Effector memory CD4-positive, alpha-beta T cell (primary cell): ENCODE measurements around the gene DOCK4.

Source experiments
- DNase-seq, 3 donors: peaks; one replicate each; pipeline ENCODE4 v3.0.0-alpha.2; 2020
- H3K27ac ChIP-seq: 2 replicates; pipeline ENCODE4 v1.7.0; 2013; ENCODE audit warnings: mild to moderate bottlenecking, low read length, moderate library complexity; ENCODE audit not compliant: insufficient read depth, poor library complexity, severe bottlenecking
- H3K27me3 ChIP-seq: replicated peaks from 2 replicates; pipeline ENCODE4 v1.7.0; 2013; ENCODE audit warnings: mild to moderate bottlenecking, low read length; ENCODE audit not compliant: insufficient read depth, control insufficient read depth, poor library complexity, severe bottlenecking
- H3K36me3 ChIP-seq: 2 replicates; pipeline ENCODE4 v1.7.0; 2013; ENCODE audit warnings: mild to moderate bottlenecking, low read length, moderate library complexity; ENCODE audit not compliant: control insufficient read depth, insufficient read depth
- H3K4me1 ChIP-seq: 2 replicates; pipeline ENCODE4 v1.7.0; 2013; ENCODE audit warnings: low read length, mild to moderate bottlenecking; ENCODE audit not compliant: control insufficient read depth, insufficient read depth, poor library complexity, severe bottlenecking
- H3K4me3 ChIP-seq: 2 replicates; pipeline ENCODE4 v1.7.0; 2013; ENCODE audit warnings: low read length, low read depth, mild to moderate bottlenecking; ENCODE audit not compliant: insufficient read depth, poor library complexity, severe bottlenecking
- H3K9me3 ChIP-seq: 2 replicates; pipeline ENCODE4 v1.7.0; 2013; ENCODE audit warnings: mild to moderate bottlenecking, low read length, moderate library complexity; ENCODE audit not compliant: control insufficient read depth

The DOCK4 gene

GRCh38 chr7:112076324-112076723 is 129.9 kb downstream of the DOCK4 start:
- no peak overlapping the region for H3K27ac ChIP-seq
- peaks cover 5% of the 10 kb centered on the region for H3K4me1 ChIP-seq
- H3K4me3 ChIP-seq: no peak overlapping the region
- no peaks in the 10 kb centered on the region for H3K27me3 ChIP-seq
- H3K9me3 ChIP-seq: no peaks in the 10 kb centered on the region
- no peak for DNase-seq
- no peaks in the 10 kb centered on the region for H3K36me3 ChIP-seq

- no peak for DNase-seq
- Histone ChIP-seq H3K4me3 (no peak overlapping the region), H3K27me3 (no peaks in the 10 kb centered on the region), H3K27ac (no peak overlapping the region), H3K9me3 (no peaks in the 10 kb centered on the region), H3K4me1 (no peaks in the 10 kb centered on the region), H3K36me3 (no peaks in the 10 kb centered on the region)
Observed at GRCh38 chr7:112074464-112074863, 131.7 kb downstream of the DOCK4 start.

DNA sequence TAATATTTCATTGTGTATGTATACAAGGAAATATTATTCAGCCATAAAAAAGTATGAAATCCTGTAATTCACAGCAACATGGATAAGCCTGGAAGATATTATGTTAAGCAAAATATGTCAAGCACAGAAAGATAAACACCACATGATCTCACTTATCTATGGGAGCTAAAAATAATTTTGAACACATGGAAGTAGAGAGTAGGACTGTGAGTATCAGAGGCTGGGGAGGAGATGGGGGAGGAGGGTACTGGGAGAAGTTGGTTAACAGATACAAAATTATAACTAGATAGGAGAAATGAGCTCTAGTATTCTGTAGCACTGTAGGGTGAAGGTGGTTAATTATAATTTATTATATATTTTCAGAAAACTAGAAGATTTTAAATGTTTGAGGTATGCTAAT is 132.7 kb downstream of the DOCK4 start:
- H3K27me3 ChIP-seq: no peaks in the 10 kb centered on the region
- H3K27ac ChIP-seq: no peak overlapping the region
- H3K4me1 ChIP-seq: no peaks in the 10 kb centered on the region
- H3K4me3 ChIP-seq: no peak overlapping the region
- no peaks in the 10 kb centered on the region for H3K36me3 ChIP-seq
- no peak for DNase-seq
- H3K9me3 ChIP-seq: no peaks in the 10 kb centered on the region

DNA sequence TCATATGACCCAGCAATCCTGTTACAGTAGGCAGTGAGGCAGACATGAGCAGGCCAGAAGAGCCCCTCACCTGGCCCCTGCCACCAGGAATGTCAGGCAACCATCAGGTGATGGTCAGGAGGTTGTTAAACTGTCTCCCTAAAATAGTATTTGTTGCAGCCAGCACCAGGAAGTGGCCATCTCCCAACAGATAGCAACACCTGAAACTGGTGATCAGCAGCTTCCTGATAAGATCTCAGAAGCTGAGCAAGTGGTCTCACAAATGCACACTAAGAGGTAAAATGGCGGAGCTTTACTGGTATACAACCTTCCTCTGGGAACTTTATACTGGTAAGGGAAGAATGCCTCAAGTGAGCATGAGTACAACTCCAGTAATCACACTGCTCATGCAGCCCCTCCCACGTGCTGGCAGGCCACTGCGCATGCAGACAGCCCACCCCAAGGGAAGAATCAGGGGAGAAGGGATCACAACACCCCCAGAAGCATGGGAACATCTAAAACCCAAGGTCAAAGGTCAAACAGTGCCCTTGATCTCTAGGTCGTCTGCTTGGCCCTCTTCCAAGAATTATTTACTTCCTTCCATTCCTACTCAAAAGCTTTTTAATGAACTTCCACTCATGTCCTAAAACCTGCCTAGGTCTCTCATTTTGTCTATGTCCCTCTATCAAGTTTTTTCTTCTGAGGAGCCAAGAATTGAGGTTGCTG is 133.5 kb downstream of the DOCK4 start:
- H3K27me3 ChIP-seq: no peaks in the 10 kb centered on the region
- H3K4me3 ChIP-seq: no peak overlapping the region
- H3K9me3 ChIP-seq: no peaks in the 10 kb centered on the region
- DNase-seq: no peak
- no peaks in the 10 kb centered on the region for H3K36me3 ChIP-seq
- H3K4me1 ChIP-seq: no peaks in the 10 kb centered on the region
- H3K27ac ChIP-seq: no peak overlapping the region

GRCh38 chr7:112071856-112072255 is 134.3 kb downstream of the DOCK4 start:
- H3K27me3 ChIP-seq: no peaks in the 10 kb centered on the region
- no peak for DNase-seq
- no peaks in the 10 kb centered on the region for H3K36me3 ChIP-seq
- H3K9me3 ChIP-seq: no peaks in the 10 kb centered on the region
- no peaks in the 10 kb centered on the region for H3K4me1 ChIP-seq
- no peak overlapping the region for H3K4me3 ChIP-seq
- no peak overlapping the region for H3K27ac ChIP-seq

DNA sequence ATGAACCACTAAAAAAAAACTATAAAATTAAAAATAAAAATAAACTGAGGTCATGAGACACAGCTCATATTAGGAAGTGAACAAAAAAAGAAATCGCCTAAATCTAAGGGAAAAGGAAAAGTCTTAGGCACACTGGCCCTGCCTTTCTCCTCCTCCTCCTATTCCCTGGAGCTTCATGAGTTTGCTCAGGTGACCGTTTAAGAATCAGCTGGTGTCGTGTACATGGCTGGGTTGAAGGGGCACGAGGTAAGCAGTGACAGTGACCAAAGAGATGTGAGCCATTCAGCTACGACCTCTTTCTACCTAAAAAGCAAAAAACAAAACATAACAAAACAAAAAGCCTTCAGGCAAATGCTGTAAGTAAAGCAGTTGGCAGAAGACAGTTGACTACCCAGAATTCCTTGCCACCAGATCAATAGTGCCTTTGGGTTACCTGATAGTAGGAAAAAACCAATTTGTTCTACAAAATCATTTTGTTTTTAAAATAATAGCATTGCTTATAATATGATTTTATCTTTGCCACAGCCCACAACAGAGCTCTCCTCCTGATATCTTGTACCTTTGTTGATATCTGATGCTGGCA is 135.4 kb downstream of the DOCK4 start:
- Histone ChIP-seq H3K4me1 (no peaks in the 10 kb centered on the region), H3K4me3 (no peak overlapping the region)

DNA sequence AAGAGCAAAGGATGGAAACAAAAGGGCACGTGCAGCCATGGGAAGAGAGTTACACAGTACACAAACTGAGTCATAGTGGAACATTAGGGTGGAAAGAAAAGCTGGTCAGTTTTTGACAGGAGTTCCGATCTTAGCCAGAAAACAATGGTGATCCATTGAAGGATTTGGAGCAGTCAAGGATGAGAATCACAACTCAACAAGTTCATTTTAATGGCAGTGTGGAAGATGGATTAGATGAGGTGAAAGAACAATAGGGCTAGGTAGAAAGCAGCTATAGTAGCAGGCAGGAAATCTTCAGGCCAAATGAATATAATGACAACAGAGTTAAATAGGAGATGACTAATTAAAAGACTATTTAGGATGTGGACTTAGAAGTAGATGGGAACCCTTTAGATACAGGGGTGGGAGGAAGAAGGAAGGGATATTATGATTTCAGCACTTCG is 136.3 kb downstream of the DOCK4 start:
- Histone ChIP-seq H3K4me1 (no peaks in the 10 kb centered on the region), H3K4me3 (no peak overlapping the region), H3K9me3 (no peaks in the 10 kb centered on the region), H3K36me3 (no peaks in the 10 kb centered on the region), H3K27me3 (no peaks in the 10 kb centered on the region), H3K27ac (no peak overlapping the region)
- no peak for DNase-seq

More for the DNA sequence above, 135.4 kb downstream of the DOCK4 start:
- Histone ChIP-seq H3K27ac (no peak overlapping the region), H3K27me3 (no peaks in the 10 kb centered on the region), H3K9me3 (no peaks in the 10 kb centered on the region), H3K36me3 (no peaks in the 10 kb centered on the region)
- DNase-seq: no peak

GRCh38 chr7:112068967-112069366 is 137.2 kb downstream of the DOCK4 start:
- no peaks in the 10 kb centered on the region for H3K4me1 ChIP-seq
- no peak for DNase-seq
- H3K36me3 ChIP-seq: no peaks in the 10 kb centered on the region
- no peak overlapping the region for H3K27ac ChIP-seq
- H3K9me3 ChIP-seq: no peaks in the 10 kb centered on the region
- no peak overlapping the region for H3K4me3 ChIP-seq
- no peaks in the 10 kb centered on the region for H3K27me3 ChIP-seq

DNA sequence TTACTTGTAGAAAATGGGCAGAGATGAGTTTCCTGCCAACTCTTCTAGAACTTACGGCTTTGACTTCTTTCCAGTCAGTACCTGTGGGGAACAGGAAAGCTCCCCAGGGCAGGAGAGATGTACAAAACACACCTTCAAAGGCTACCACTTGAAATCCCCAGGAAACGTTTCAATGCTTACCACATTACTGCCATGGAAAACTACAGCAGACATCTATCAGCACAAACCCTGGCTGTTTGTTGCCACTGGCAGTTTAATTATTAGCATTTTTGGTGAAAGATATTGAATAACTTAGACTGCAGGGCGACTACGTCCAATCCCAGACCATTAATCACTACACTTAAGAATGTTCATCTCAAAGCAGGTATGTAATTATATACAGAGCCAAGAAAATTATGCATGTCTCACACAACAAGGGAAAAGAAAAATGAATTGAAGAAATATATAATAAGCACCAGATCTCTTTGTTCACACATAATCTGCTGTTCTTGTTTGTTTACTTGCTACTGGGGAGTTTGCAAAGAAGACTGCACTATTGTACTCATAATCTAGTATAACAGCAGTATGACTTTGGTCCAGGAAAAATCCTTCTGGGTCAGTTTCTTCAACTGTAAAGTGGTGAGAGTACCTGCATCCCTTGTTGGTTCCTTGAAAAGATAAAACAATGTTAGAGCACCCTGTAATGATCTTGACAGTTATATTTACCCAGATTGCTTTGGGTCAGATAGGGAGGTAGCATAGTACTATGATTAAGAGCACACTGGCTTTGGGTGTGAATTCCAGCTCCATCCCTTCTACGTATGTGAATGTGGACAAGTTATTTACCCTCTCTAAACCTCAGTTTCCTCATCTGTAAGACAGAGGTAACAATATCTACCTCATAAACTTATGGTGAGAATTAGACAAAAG is 138.3 kb downstream of the DOCK4 start:
- Histone ChIP-seq H3K4me3 (no peak overlapping the region), H3K9me3 (no peaks in the 10 kb centered on the region), H3K4me1 (no peaks in the 10 kb centered on the region), H3K36me3 (no peaks in the 10 kb centered on the region), H3K27me3 (no peaks in the 10 kb centered on the region), H3K27ac (no peak overlapping the region)
- DNase-seq: no peak

DNA sequence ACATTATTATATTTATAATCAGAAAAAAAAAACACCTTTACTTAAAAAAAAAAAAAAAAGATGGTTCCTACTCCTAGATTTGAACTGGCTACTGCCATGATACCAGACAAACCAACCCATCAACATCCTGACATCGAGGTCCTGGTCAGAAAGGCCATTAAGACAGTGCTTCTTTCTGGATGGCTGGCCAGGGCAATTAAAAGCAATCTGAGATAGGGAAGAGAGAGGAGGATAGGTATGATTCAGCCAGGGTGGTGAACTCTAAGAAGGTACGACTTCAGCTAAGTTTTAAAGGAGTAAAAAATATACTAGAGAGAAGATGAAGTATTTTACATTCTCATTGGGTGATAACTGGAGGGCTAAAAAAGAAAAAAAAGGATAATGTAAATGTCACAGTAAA is 139.0 kb downstream of the DOCK4 start:
- no peak overlapping the region for H3K27ac ChIP-seq
- H3K4me3 ChIP-seq: no peak overlapping the region
- no peaks in the 10 kb centered on the region for H3K4me1 ChIP-seq
- no peaks in the 10 kb centered on the region for H3K9me3 ChIP-seq
- DNase-seq: no peak
- no peaks in the 10 kb centered on the region for H3K27me3 ChIP-seq
- H3K36me3 ChIP-seq: no peaks in the 10 kb centered on the region
